Loucy (cell line): ENCODE measurements around the gene DENND4C.

Source experiments
- H2AFZ ChIP-seq: fragments of 200-600 bp; sonication (generic); 2 replicates; pipeline ENCODE4 v1.6.0; 2016; ENCODE audit warnings: antibody characterized with exemption, mild to moderate bottlenecking, low read length, moderate library complexity
- H3F3A ChIP-seq: fragments of 200-600 bp; 2 replicates; pipeline ENCODE4 v1.6.0; 2016; ENCODE audit warnings: antibody characterized with exemption, low read depth, mild to moderate bottlenecking
- H3K27me3 ChIP-seq: fragments of 200-600 bp; sonication (generic); 2 replicates; pipeline ENCODE4 v1.6.1; 2014; ENCODE audit warnings: low read length, mild to moderate bottlenecking; ENCODE audit not compliant: insufficient read depth, poor library complexity, severe bottlenecking
- H3K36me3 ChIP-seq: fragments of 200-600 bp; sonication (generic); 2 replicates; pipeline ENCODE4 v1.6.1; 2016; ENCODE audit warnings: low read length; ENCODE audit not compliant: insufficient read depth
- H3K4me1 ChIP-seq: fragments of 200-600 bp; sonication (generic); 2 replicates; pipeline ENCODE4 v1.5.1; 2014; ENCODE audit warnings: low read length, mild to moderate bottlenecking; ENCODE audit not compliant: insufficient read depth, poor library complexity, severe bottlenecking
- H3K4me2 ChIP-seq: fragments of 200-600 bp; sonication (generic); 2 replicates; pipeline ENCODE4 v1.6.0; 2014; ENCODE audit warnings: antibody characterized with exemption, low read length, low read depth, mild to moderate bottlenecking; ENCODE audit not compliant: poor library complexity, severe bottlenecking
- H3K4me3 ChIP-seq: fragments of 200-600 bp; sonication (generic); 2 replicates; pipeline ENCODE4 v1.5.1; 2014; ENCODE audit warnings: low read length, mild to moderate bottlenecking, mixed read lengths; ENCODE audit not compliant: poor library complexity, severe bottlenecking
- H3K79me2 ChIP-seq: fragments of 200-600 bp; sonication (generic); 2 replicates; pipeline ENCODE4 v1.6.1; 2014; ENCODE audit warnings: low read length; ENCODE audit not compliant: insufficient read depth
- H3K9ac ChIP-seq: fragments of 200-600 bp; sonication (generic); 2 replicates; pipeline ENCODE4 v1.6.0; 2014; ENCODE audit warnings: mild to moderate bottlenecking, low read depth, low read length, moderate library complexity; ENCODE audit not compliant: poor library complexity, severe bottlenecking
- H3K9me2 ChIP-seq: fragments of 200-600 bp; sonication (generic); replicated peaks from 2 replicates; pipeline ENCODE4 v1.6.1; 2016; ENCODE audit warnings: low read depth, low read length, mixed read lengths
- H3K9me3 ChIP-seq: fragments of 200-600 bp; sonication (generic); 2 replicates; pipeline ENCODE4 v1.6.1; 2014; ENCODE audit warnings: mild to moderate bottlenecking, antibody characterized with exemption, low read length, low read depth; ENCODE audit not compliant: insufficient read depth
- H4K20me1 ChIP-seq: fragments of 200-600 bp; sonication (generic); 2 replicates; pipeline ENCODE4 v1.6.0; 2014; ENCODE audit warnings: antibody characterized with exemption, low read length, mild to moderate bottlenecking; ENCODE audit not compliant: insufficient read depth, poor library complexity, severe bottlenecking
- CTCF ChIP-seq: fragments of 200-600 bp; sonication (generic); conservative IDR thresholded peaks from 2 replicates; pipeline ENCODE4 v1.5.1; 2014; ENCODE audit warnings: mild to moderate bottlenecking, antibody characterized with exemption, low read length
- EZH2phosphoT487 ChIP-seq: fragments of 200-600 bp; IDR thresholded peaks from 2 replicates; pipeline ENCODE4 v1.6.1; 2018; ENCODE audit warnings: antibody characterized with exemption, mild to moderate bottlenecking, moderate library complexity, borderline replicate concordance

The DENND4C gene

GRCh38 chr9:19184144-19184917, 46.2 kb upstream of the DENND4C start:
- H3K36me3 ChIP-seq, result no peaks in the 10 kb centered on the region
- H3K27me3 ChIP-seq, result no peaks in the 10 kb centered on the region
- H3K4me2 ChIP-seq, result peak overlapping the region; percentile 45
- TF ChIP-seq CTCF, result no peak
- TF ChIP-seq EZH2phosphoT487, result no peak
- peak overlapping the region; percentile 24 for H3K9ac ChIP-seq
- H2AFZ ChIP-seq, result peak overlapping the region; percentile 34
- H3K4me1 ChIP-seq, result peaks cover 20% of the 10 kb centered on the region
- no peaks in the 10 kb centered on the region for H3K79me2 ChIP-seq
- no peaks in the 10 kb centered on the region for H3K9me2 ChIP-seq
- H3F3A ChIP-seq, result peaks cover 3% of the 10 kb centered on the region; the same call in 1 of the 2 replicates
- H3K4me3 ChIP-seq, result peak overlapping the region; percentile 28
- no peaks in the 10 kb centered on the region for H3K9me3 ChIP-seq
- no peaks in the 10 kb centered on the region for H4K20me1 ChIP-seq

- peaks cover 3% of the 10 kb centered on the region; the same call in 1 of the 2 replicates for H3F3A ChIP-seq
- peaks cover 20% of the 10 kb centered on the region for H3K4me1 ChIP-seq
- H3K4me3 ChIP-seq, result no peak overlapping the region
- TF ChIP-seq CTCF (no peak), EZH2phosphoT487 (no peak)
- H3K9ac ChIP-seq, result no peak overlapping the region
- H2AFZ ChIP-seq, result no peak overlapping the region
- H3K36me3 ChIP-seq, result no peaks in the 10 kb centered on the region
- no peaks in the 10 kb centered on the region for H3K27me3 ChIP-seq
- no peaks in the 10 kb centered on the region for H3K9me3 ChIP-seq
- no peak overlapping the region for H3K4me2 ChIP-seq
- H3K79me2 ChIP-seq, result no peaks in the 10 kb centered on the region
- no peaks in the 10 kb centered on the region for H4K20me1 ChIP-seq
- H3K9me2 ChIP-seq, result no peaks in the 10 kb centered on the region
Measured at GRCh38 chr9:19185191-19185590, 45.3 kb upstream of the DENND4C start.

GRCh38 chr9:19186232-19186631, 44.3 kb upstream of the DENND4C start:
- no peak for TF ChIP-seq EZH2phosphoT487
- TF ChIP-seq CTCF, result no peak
- H3K36me3 ChIP-seq, result no peaks in the 10 kb centered on the region
- H3F3A ChIP-seq, result peaks cover 3% of the 10 kb centered on the region; the same call in 1 of the 2 replicates
- H3K4me1 ChIP-seq, result peaks cover 20% of the 10 kb centered on the region
- H3K9me2 ChIP-seq, result no peaks in the 10 kb centered on the region
- H3K79me2 ChIP-seq, result no peaks in the 10 kb centered on the region
- H3K27me3 ChIP-seq, result no peaks in the 10 kb centered on the region
- no peaks in the 10 kb centered on the region for H3K9me3 ChIP-seq
- no peak overlapping the region for H3K4me3 ChIP-seq
- H4K20me1 ChIP-seq, result no peaks in the 10 kb centered on the region
- no peak overlapping the region for H3K4me2 ChIP-seq
- no peak overlapping the region for H2AFZ ChIP-seq
- H3K9ac ChIP-seq, result no peak overlapping the region
